Stimulated activated CD4-positive, alpha-beta T cell treated with anti-CD3 and anti-CD28 coated beads, Interleukin-4, amount 100 ng/mL, for 24 hours (primary cell): ENCODE results near the gene IZUMO1.
"Not testable (repeated sequence)": the region's sequence is repeated elsewhere in the genome, so short reads cannot be mapped to it uniquely, and the experiment has no call there.

Source experiments
- DNase-seq: peaks from one replicate; pipeline ENCODE4 v3.0.0-alpha.2; 2020

IZUMO1 gene

DNA sequence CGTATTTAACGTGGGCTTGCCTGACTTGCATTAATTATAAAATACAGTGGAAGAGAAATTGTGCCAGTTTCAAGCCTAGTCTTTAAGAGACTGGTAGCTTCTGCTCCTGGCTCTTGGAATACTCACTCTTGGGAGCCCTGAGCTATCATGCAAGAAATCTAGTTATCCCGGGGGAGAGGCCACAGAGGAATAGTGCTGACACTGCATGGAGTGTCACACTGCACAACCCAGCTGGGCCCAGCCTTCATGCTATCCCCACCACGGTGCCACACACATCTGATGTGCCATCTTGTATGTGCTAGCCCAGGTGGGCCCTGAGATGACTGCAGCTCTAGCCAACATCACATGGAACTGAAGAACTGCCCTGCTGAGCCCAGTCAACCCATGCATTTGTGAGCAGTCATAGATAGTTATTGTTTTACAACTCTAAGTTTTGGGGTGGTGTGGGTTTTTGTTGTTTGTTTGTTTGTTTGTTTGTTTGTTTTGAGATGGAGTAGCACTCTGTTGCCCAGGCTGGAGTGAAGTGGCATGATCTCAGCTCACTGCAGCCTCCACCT is 35.5 kb downstream of the IZUMO1 start:
- no peak for DNase-seq

DNA sequence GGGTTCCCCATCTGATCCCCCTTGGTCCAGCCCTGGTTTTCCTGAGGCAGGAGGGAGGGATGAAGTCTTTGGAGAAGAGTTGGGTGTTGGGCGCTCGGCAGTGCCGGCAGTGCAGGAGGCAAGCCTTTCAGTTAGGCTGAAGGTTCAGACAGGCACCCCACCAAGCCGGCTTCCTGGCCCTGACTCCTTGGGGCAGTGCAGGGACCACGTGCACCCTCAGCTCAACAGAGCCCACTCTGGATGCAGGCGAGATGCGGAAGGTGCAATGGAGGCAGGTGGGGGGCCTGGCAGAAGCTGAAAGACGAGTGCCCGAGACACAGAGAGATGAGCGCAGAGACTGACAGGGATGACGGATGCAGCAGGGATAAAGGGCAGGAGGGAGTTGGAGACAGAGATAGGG is 38.2 kb downstream of the IZUMO1 start:
- no peak for DNase-seq

DNA sequence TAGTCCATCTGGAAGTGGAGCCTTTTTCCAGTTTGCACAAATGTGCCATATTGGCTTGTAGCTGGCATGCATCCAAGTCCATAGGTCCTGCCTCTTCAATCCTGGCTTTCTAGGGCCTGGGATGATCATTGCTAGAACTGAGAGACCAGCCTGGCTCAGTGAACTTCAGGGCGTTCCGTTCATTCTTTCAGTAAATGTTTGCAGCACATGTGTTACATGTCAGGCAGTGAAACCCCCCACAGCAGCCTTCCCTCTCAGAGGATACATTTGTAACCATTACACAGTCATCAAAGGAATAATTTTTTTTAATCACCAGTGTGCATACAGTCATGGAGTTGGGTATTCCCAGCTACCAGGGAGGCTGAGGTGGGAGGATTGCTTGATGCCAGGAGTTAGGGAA is 41.3 kb downstream of the IZUMO1 start:
- DNase-seq, result no peak

DNA sequence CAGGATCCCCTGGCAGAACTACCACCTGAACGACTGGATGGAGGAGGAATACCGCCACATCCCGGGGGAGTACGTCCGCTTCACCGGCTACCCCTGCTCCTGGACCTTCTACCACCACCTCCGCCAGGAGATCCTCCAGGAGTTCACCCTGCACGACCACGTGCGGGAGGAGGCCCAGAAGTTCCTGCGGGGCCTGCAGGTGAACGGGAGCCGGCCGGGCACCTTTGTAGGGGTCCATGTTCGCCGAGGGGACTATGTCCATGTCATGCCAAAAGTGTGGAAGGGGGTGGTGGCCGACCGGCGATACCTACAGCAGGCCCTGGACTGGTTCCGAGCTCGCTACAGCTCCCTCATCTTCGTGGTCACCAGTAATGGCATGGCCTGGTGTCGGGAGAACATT is 43.4 kb downstream of the IZUMO1 start:
- no peak for DNase-seq

DNA sequence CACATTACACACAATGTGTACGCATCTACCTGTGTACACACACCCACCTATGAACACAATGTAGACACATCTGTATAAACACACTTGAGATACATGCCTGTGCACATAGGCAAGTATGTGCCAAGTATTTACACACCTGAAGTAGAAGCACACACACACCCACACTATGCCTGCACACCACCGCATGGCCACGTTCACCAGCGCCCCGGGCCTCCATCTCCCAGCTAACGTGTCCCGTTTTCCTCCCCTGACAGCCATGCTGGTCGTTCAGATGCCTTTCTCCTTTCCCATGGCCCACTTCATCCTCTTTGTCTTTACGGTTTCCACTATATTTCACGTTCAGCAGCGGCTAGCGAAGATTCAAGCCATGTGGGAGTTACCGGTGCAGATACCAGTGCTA is 44.0 kb downstream of the IZUMO1 start:
- DNase-seq, result no peak

DNA sequence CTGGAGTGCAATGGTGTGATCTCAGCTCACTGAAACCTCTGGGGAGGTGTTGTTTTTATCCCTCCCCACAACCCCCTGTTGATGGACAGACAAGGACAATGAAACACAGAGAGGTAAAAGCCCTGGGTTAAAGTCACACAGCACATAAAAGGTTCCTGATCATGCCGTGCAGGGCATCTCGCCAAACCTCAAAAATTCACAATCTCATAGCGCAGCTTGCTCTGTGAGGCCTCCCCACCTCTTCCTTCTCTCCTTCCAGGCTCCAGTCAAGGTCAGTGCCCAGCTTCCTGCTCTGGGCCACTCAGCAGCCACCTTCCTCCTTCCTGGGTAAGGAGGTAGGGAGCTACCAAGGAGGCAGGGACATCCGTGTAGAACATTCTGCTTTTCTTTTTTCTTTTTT is 48.7 kb downstream of the IZUMO1 start:
- no peak for DNase-seq

DNA sequence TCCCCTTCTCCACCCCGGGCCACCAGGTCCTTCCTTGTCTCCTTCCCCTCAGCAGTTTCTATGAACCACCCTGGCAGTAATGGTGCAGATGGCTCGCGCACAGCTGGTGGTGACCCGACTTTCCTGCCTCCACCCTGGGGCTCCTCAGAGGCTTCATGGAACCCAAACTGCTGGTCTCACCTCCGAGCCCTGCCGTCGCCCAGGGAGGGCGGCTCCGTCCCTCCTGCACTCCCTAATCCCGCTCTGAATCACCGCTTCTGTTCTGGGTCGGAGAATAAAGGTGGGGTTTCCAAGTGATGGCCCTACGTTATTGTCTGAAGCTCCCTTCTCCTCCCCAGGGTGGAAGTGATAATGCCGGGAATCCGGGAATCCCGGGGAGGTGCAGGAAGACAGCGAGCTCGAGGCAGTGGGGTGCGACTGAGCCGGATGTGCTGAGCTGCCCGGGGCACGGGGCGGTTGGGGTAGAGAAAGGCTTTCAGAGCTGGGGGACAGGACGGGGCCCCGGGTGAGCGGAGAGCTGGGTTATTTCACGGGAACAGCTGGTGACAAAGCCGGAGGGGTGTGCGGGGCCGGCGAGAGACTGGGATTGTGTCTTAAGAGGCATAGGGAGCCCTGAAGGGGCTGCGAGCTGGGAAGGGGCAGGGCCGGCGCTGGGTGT is 50.2 kb downstream of the IZUMO1 start:
- DNase-seq, result no peak

DNA sequence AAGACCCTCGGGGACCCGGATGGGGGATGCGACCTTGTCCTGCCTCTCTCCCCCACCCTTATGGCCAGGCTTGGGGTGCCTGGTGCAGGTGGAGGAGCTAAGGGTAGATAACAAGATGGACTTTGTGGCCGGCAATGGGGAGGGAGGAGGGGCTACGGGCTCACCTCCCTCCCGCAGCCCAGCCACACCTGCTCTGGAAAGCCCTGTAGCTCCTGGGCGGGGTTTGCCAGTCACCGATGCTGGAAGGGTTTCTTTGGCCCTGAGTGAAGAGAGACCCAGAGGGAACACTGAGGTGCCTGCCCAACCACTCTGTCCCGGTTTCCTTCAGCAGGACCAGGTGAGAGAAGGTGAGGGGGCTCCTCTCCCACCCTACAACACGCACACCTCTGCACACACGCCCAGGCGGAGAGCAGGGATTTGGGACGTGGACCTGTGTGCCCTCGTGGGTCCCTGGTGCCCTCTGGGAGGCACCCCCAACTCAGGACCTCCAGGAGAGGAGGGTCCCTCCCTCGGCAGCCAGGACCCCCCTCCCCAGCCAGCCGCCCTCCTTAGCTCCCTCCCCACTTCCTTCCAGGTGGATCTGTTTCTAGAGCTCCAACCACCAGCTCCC is 50.9 kb downstream of the IZUMO1 start, which contains the start of gene FUT2:
Gene FUT2 (plus strand): TSS at position 229 of the 610 bp plus-strand sequence. CDS start 6,986 bp downstream, outside the sequence.
- no peak for DNase-seq

DNA sequence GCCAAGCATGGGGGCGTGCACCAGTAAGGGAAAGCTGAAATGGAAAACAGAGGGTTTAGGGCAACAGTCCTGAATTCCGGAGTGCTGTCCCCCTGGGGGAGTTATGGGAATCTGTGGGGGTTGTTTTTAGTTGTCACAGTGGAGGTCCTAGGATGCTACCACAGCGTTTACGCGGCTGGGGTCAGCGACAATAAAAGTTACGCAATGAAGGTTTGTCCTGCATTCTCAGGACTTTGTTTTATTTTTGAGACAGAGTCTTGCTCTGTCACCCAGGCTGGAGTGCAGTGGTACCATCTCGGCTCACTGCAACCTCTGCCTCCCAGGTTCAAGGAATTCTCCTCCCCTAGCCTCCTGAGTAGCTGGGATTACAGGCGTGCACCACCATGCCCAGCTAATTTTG is 53.1 kb downstream of the IZUMO1 start:
- not testable (repeated sequence) for DNase-seq
